ENCODE measurements around the gene FOSB. TPM values are rescaled to one million over a fixed set of nuclear protein-coding genes. Genes with fewer than 3 reads are reported as not detected.

FOSB gene
- total RNA-seq, 2 experiments from 2014 or later: 8.0 to 8.7 TPM

DNA sequence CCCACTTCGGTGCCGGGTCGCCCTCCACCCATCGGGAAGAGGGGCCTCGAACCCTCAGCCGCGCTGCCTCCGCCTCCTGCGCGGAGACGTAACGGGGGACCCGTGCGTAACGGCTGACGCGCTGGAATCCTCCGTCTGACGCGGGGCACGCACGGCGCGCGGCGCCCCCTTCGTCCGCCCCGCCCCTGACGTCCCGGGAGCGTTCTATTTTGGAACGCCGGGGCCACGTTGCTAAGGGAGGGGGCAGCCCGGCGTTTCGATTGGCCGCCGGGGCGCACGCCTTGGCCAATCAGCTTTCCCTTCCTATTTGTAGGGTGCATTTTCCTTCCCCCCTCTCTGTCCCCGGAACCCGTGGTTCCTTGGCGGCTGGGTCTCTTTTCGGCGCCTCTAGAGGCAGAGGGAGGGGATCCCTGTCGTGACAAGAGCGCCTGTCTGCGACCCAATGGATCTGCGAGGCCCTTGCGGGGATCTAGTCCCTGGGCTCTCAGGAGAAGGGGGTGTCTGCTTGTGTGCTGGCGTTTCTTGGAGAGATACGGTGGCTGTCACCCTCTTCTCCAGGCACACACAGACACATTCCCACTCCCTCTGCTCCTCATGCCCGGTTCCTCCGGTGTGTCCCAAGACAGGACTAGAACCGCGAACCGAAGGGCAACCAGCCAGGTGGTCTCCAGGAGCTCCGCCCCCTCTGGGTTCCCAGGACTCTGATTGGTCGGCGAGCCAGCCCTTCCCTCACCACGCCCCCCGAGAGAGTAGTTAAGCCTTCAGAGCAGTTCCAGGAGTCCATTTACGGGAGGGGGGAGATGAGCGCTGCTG is 1.5 kb downstream of the FOSB start:
- intact Hi-C loops (cut with micrococcal nuclease): loop anchor here (1.0 to 5.0 kb wide), 7 partner anchors 9 to 717 kb away; partner anchors contain the start of genes PPP1R13L and VASP
- peaks cover 42% of the 10 kb centered on the region for H3K4me1 Mint-ChIP-seq (ENCODE audit: low read depth)
- CTCF ChIA-PET: interaction anchor here (0.6 to 18.6 kb wide), 7 partner anchors 9 to 424 kb away, joined by 3 to 351 read pairs (median 3); partner anchors contain the start of gene QPCTL
- no peaks in the 10 kb centered on the region for H3K9me3 Mint-ChIP-seq
- peak; percentile 91 for DNase-seq
- H3K27me3 Mint-ChIP-seq (ENCODE audit: low read depth): peaks cover 26% of the 10 kb centered on the region
- H3K27ac Mint-ChIP-seq: peak overlapping the region; percentile 75
- peak overlapping the region; percentile 77 for H3K4me3 Mint-ChIP-seq
- H3K36me3 Mint-ChIP-seq (ENCODE audit: low read depth): peaks cover 8% of the 10 kb centered on the region

DNA sequence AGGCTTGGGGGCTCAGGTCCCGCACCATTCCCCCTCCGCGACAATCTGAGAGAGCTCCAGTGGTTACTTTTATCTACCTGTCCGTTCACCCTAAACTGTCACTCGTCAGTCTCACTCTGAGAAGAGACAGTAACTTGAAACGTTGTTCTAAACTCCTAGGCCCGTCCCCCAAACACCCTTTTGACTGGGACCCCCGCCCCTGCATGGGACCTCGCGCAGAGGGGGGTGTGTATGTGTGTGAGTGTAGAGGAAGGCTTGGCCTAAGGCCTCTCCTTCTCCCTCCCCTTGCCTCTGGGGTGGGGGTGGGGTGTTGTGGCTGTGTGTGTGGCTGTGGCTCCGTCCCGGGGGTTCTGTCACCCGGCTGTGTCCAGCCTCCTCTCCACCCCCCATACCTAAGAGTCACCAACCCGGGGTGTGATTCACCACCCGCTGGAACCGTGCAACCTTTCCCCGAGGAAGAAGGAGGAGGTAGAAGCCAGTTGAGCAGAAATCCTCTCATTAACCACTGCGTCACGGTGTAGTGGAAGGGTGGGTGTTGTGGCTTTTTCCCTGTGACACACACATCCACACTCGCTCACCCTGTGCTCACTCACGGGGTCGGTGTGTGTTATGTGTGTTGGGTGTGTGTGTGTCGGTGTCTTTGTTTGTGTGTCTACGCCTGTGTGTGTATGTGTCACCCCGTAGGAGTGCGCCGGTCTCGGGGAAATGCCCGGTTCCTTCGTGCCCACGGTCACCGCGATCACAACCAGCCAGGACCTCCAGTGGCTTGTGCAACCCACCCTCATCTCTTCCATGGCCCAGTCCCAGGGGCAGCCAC is 2.4 kb downstream of the FOSB start:
- H3K4me3 Mint-ChIP-seq: peak overlapping the region; percentile 77
- no peak for DNase-seq
- CTCF ChIA-PET: interaction anchor here (0.8 to 18.6 kb wide), 4 partner anchors 8 to 222 kb away, joined by 3 to 351 read pairs (median 20); partner anchors contain the start of gene QPCTL
- H3K36me3 Mint-ChIP-seq (ENCODE audit: low read depth): peaks cover 8% of the 10 kb centered on the region
- peak overlapping the region; percentile 73 for H3K27ac Mint-ChIP-seq
- intact Hi-C loops (cut with micrococcal nuclease): loop anchor here (1.0 to 5.0 kb wide), 7 partner anchors 8 to 718 kb away; partner anchors contain the start of genes PPP1R13L and VASP
- H3K9me3 Mint-ChIP-seq: no peaks in the 10 kb centered on the region
- peaks cover 42% of the 10 kb centered on the region for H3K4me1 Mint-ChIP-seq (ENCODE audit: low read depth)
- H3K27me3 Mint-ChIP-seq (ENCODE audit: low read depth): peaks cover 24% of the 10 kb centered on the region

DNA sequence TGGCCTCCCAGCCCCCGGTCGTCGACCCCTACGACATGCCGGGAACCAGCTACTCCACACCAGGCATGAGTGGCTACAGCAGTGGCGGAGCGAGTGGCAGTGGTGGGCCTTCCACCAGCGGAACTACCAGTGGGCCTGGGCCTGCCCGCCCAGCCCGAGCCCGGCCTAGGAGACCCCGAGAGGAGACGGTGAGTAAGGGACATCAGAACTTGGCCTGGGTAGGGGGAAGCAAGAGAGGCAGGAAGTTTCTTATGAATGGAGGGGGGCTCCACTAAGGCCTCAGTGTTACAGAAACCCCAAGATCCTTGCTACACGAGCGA is 2.9 kb downstream of the FOSB start:
- peaks cover 8% of the 10 kb centered on the region for H3K36me3 Mint-ChIP-seq (ENCODE audit: low read depth)
- H3K27ac Mint-ChIP-seq: no peak overlapping the region

DNA sequence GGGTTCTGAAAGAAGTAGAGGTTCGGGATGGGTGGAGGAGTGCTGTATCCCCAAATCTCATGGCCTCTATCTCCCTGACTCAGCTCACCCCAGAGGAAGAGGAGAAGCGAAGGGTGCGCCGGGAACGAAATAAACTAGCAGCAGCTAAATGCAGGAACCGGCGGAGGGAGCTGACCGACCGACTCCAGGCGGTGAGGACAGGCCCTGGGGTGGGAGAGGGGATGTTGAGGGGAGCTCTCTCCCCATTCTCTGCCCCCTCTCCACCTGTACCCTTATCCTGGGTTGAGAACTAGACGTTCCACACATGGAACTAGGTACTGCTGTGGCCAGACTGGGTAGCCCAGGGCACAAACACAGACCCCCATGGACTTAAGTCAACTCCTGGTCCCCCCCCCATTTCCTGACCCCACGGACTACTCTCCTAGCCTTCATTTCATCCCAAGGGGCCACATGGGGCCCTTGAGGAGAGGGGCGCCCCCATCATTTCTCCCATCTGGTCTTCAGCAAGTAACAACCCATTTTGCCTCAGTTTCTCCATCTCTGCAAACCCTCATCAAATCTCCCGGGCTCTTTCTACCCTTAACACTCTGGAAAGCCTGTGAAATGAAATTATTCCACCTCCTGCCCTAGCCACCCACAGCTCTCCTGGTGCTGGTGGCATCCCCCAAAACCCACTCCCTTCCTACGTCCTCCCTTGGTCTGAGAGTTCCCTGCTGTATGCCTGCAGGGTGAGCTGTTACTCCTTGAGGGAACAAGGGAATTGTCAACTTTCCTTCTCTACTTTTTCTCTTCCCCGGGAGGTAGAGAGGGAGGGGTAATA is 3.5 kb downstream of the FOSB start:
- peaks cover 43% of the 10 kb centered on the region for H3K4me1 Mint-ChIP-seq (ENCODE audit: low read depth)
- peaks cover 19% of the 10 kb centered on the region for H3K27me3 Mint-ChIP-seq (ENCODE audit: low read depth)
- H3K9me3 Mint-ChIP-seq: no peaks in the 10 kb centered on the region
- no peak overlapping the region for H3K27ac Mint-ChIP-seq
- intact Hi-C loops (cut with micrococcal nuclease): no loop called here
- H3K36me3 Mint-ChIP-seq (ENCODE audit: low read depth): peaks cover 8% of the 10 kb centered on the region
- H3K4me3 Mint-ChIP-seq: no peak overlapping the region
- CTCF ChIA-PET: interaction anchor here (1.6 to 18.6 kb wide), 2 partner anchors 14 to 30 kb away, joined by 7 to 351 read pairs; no protein-coding TSS in a partner anchor
- DNase-seq: no peak

More for the DNA sequence above, 2.9 kb downstream of the FOSB start:
- Mint-ChIP-seq H3K4me1 (ENCODE audit: low read depth) (peaks cover 42% of the 10 kb centered on the region), H3K27me3 (ENCODE audit: low read depth) (peaks cover 20% of the 10 kb centered on the region), H3K4me3 (peak overlapping the region; percentile 9), H3K9me3 (no peaks in the 10 kb centered on the region)
- intact Hi-C loops (cut with micrococcal nuclease): no loop called here
- no peak for DNase-seq
- CTCF ChIA-PET: interaction anchor here (18.6 kb wide), 1 partner anchor 29 kb away, joined by 351 read pairs; no protein-coding TSS in a partner anchor

DNA sequence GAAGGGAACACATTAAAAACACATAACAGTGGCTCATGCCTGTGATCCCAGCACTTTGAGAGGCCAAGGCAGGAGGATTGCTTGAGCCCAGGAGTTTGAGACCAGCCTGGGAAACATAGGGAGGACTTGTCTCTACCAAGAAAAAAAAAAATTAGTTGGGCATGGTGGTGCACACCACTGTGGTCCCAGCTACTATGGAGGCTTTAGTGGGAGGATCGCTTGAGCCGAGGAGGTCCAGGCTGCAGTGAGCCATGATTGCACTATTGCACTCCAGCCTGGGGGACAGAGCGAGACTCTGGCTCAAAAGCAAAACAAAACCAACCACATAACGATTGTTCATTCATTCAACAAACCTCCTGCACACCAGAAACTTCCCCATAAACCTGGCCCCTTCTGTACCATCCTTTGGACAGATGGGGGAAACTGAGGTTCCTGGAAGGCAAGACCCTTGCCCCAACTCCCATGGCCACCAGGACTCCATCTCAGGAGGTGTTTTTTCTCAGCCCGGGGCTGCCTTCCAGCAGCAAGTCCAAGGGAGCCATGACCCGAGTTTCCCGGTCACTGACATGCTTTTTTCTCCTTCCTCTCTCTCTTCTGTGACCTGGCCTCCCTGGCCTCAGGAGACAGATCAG is 4.3 kb downstream of the FOSB start:
- Mint-ChIP-seq H3K27me3 (ENCODE audit: low read depth) (peaks cover 19% of the 10 kb centered on the region), H3K4me3 (no peak overlapping the region), H3K27ac (no peak overlapping the region), H3K9me3 (no peaks in the 10 kb centered on the region), H3K4me1 (ENCODE audit: low read depth) (peaks cover 46% of the 10 kb centered on the region), H3K36me3 (ENCODE audit: low read depth) (peaks cover 8% of the 10 kb centered on the region)
- CTCF ChIA-PET: interaction anchor here (1.6 to 18.6 kb wide), 2 partner anchors 14 to 30 kb away, joined by 7 to 351 read pairs; no protein-coding TSS in a partner anchor
- DNase-seq: no peak
- intact Hi-C loops (cut with micrococcal nuclease): no loop called here

DNA sequence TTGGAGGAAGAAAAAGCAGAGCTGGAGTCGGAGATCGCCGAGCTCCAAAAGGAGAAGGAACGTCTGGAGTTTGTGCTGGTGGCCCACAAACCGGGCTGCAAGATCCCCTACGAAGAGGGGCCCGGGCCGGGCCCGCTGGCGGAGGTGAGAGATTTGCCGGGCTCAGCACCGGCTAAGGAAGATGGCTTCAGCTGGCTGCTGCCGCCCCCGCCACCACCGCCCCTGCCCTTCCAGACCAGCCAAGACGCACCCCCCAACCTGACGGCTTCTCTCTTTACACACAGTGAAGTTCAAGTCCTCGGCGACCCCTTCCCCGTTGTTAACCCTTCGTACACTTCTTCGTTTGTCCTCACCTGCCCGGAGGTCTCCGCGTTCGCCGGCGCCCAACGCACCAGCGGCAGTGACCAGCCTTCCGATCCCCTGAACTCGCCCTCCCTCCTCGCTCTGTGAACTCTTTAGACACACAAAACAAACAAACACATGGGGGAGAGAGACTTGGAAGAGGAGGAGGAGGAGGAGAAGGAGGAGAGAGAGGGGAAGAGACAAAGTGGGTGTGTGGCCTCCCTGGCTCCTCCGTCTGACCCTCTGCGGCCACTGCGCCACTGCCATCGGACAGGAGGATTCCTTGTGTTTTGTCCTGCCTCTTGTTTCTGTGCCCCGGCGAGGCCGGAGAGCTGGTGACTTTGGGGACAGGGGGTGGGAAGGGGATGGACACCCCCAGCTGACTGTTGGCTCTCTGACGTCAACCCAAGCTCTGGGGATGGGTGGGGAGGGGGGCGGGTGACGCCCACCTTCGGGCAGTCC is 5.0 kb downstream of the FOSB start:
- H3K4me1 Mint-ChIP-seq (ENCODE audit: low read depth): peaks cover 48% of the 10 kb centered on the region
- DNase-seq: no peak
- intact Hi-C loops (cut with micrococcal nuclease): no loop called here
- peaks cover 8% of the 10 kb centered on the region for H3K36me3 Mint-ChIP-seq (ENCODE audit: low read depth)
- H3K4me3 Mint-ChIP-seq: no peak overlapping the region
- H3K9me3 Mint-ChIP-seq: no peaks in the 10 kb centered on the region
- CTCF ChIA-PET: interaction anchor here (1.6 to 18.6 kb wide), 2 partner anchors 13 to 31 kb away, joined by 7 to 351 read pairs; no protein-coding TSS in a partner anchor
- no peak overlapping the region for H3K27ac Mint-ChIP-seq
- H3K27me3 Mint-ChIP-seq (ENCODE audit: low read depth): peaks cover 19% of the 10 kb centered on the region

DNA sequence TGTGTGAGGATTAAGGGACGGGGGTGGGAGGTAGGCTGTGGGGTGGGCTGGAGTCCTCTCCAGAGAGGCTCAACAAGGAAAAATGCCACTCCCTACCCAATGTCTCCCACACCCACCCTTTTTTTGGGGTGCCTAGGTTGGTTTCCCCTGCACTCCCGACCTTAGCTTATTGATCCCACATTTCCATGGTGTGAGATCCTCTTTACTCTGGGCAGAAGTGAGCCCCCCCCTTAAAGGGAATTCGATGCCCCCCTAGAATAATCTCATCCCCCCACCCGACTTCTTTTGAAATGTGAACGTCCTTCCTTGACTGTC is 5.5 kb downstream of the FOSB start:
- Mint-ChIP-seq H3K4me1 (ENCODE audit: low read depth) (peaks cover 48% of the 10 kb centered on the region), H3K4me3 (no peak overlapping the region), H3K27me3 (ENCODE audit: low read depth) (peaks cover 19% of the 10 kb centered on the region), H3K9me3 (no peaks in the 10 kb centered on the region), H3K27ac (no peak overlapping the region), H3K36me3 (ENCODE audit: low read depth) (peaks cover 8% of the 10 kb centered on the region)
- CTCF ChIA-PET: interaction anchor here (18.6 kb wide), 1 partner anchor 32 kb away, joined by 351 read pairs; no protein-coding TSS in a partner anchor
- intact Hi-C loops (cut with micrococcal nuclease): no loop called here
- no peak for DNase-seq

DNA sequence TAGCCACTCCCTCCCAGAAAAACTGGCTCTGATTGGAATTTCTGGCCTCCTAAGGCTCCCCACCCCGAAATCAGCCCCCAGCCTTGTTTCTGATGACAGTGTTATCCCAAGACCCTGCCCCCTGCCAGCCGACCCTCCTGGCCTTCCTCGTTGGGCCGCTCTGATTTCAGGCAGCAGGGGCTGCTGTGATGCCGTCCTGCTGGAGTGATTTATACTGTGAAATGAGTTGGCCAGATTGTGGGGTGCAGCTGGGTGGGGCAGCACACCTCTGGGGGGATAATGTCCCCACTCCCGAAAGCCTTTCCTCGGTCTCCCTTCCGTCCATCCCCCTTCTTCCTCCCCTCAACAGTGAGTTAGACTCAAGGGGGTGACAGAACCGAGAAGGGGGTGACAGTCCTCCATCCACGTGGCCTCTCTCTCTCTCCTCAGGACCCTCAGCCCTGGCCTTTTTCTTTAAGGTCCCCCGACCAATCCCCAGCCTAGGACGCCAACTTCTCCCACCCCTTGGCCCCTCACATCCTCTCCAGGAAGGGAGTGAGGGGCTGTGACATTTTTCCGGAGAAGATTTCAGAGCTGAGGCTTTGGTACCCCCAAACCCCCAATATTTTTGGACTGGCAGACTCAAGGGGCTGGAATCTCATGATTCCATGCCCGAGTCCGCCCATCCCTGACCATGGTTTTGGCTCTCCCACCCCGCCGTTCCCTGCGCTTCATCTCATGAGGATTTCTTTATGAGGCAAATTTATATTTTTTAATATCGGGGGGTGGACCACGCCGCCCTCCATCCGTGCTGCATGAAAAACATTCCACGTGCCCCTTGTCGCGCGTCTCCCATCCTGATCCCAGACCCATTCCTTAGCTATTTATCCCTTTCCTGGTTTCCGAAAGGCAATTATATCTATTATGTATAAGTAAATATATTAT is 6.1 kb downstream of the FOSB start:
- Mint-ChIP-seq H3K27me3 (ENCODE audit: low read depth) (peaks cover 19% of the 10 kb centered on the region), H3K4me3 (no peak overlapping the region), H3K27ac (no peak overlapping the region), H3K4me1 (ENCODE audit: low read depth) (peaks cover 45% of the 10 kb centered on the region), H3K9me3 (no peaks in the 10 kb centered on the region), H3K36me3 (ENCODE audit: low read depth) (peaks cover 8% of the 10 kb centered on the region)
- intact Hi-C loops (cut with micrococcal nuclease): no loop called here
- CTCF ChIA-PET: interaction anchor here (1.2 to 18.6 kb wide), 2 partner anchors 32 to 47 kb away, joined by 3 to 351 read pairs; no protein-coding TSS in a partner anchor
- no peak for DNase-seq

DNA sequence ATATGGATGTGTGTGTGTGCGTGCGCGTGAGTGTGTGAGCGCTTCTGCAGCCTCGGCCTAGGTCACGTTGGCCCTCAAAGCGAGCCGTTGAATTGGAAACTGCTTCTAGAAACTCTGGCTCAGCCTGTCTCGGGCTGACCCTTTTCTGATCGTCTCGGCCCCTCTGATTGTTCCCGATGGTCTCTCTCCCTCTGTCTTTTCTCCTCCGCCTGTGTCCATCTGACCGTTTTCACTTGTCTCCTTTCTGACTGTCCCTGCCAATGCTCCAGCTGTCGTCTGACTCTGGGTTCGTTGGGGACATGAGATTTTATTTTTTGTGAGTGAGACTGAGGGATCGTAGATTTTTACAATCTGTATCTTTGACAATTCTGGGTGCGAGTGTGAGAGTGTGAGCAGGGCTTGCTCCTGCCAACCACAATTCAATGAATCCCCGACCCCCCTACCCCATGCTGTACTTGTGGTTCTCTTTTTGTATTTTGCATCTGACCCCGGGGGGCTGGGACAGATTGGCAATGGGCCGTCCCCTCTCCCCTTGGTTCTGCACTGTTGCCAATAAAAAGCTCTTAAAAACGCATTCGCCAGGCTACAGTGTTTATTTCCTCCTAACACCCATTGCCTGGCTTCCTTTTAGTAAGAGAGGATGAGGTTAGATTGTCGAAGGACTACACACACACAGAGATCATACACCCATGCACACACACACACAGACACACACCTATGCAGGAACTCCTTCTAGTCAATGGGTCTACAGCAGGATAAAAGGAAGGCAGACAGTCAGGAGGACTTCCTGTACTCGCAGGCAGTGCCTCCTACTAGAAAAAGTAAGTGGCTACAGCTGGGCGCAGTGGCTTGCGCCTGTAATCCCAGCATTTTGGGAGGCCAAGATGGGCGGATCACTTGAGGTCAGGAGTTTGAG is 7.1 kb downstream of the FOSB start:
- CTCF ChIA-PET: interaction anchor here (0.7 to 18.6 kb wide), 3 partner anchors 33 to 204 kb away, joined by 3 to 351 read pairs (median 3); no protein-coding TSS in a partner anchor
- Mint-ChIP-seq H3K9me3 (no peaks in the 10 kb centered on the region), H3K4me1 (ENCODE audit: low read depth) (peaks cover 45% of the 10 kb centered on the region), H3K4me3 (no peak overlapping the region), H3K27ac (no peak overlapping the region), H3K27me3 (ENCODE audit: low read depth) (peaks cover 19% of the 10 kb centered on the region), H3K36me3 (ENCODE audit: low read depth) (peaks cover 8% of the 10 kb centered on the region)
- intact Hi-C loops (cut with micrococcal nuclease): loop anchor here (5.0 kb wide), 1 partner anchor 223 kb away; the partner anchor contains the start of gene MARK4
- DNase-seq: no peak
